ENCODE measurements around the gene EEA1.

DNA sequence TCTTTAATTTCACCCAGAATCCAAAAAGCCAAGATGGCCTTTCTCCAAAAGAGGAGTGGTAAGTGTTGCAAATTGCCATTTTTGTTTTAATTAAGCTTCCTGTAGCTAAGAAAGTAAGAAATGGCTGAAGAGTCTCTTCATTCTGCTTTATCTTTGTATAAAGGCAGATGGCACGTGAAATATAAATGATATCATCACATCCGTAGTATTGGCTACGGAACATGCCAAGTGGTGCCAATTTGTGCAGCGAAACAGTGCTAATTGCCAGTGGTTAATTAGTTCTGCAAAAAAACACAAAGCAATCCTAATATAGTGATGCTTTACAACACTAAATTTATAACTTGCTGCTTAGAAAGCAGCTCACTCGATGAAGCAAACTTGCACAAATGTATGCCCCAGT is 196.9 kb downstream of the EEA1 start:
- TF ChIP-seq CTCF (IDR thresholded peaks at IDR 0.05), result no peak
- no peak for TF ChIP-seq POLR2A (IDR thresholded peaks at IDR 0.05)

Measured in Peyer's patch (tissue), 4 donors.